GM19467 (cell line): Measurements from ENCODE around the gene ADM2.
"Not testable (repeated sequence)": the region's sequence is repeated elsewhere in the genome, so short reads cannot be mapped to it uniquely, and the experiment has no call there.

Experiments used
- ATAC-seq: cut with Tn5 transposase; IDR thresholded peaks from one replicate; pipeline ENCODE4 v1.9.1; 2021; ENCODE audit warnings: mild to moderate bottlenecking, moderate library complexity; ENCODE audit not compliant: unreplicated experiment

ADM2 gene

DNA sequence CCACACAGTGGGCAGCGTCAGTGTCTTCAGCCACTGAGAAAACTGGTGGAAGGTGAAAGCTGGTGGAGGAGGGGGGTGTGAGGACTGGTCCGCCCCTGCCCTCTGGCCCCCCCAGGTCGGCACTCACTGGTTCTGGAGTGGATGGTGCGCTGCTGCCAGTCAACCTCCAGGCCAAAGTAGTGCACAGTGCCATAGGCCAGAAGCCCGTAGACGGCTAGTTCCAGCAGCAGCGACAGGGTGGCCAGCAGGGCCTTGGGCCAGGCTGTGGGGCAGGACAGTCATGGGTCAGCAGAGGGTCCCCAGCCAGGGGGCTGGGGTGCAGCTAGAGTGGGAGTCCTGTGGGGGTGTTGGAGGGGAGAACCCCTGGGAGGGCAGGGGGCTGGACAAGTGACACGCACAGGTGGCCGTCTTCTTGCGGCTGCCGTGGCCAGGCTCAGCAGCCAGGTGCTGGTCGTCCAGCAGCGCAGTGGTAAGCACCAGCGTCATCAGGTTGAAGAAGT, 24.0 kb downstream of the ADM2 start:
- ATAC-seq, result no peak

DNA sequence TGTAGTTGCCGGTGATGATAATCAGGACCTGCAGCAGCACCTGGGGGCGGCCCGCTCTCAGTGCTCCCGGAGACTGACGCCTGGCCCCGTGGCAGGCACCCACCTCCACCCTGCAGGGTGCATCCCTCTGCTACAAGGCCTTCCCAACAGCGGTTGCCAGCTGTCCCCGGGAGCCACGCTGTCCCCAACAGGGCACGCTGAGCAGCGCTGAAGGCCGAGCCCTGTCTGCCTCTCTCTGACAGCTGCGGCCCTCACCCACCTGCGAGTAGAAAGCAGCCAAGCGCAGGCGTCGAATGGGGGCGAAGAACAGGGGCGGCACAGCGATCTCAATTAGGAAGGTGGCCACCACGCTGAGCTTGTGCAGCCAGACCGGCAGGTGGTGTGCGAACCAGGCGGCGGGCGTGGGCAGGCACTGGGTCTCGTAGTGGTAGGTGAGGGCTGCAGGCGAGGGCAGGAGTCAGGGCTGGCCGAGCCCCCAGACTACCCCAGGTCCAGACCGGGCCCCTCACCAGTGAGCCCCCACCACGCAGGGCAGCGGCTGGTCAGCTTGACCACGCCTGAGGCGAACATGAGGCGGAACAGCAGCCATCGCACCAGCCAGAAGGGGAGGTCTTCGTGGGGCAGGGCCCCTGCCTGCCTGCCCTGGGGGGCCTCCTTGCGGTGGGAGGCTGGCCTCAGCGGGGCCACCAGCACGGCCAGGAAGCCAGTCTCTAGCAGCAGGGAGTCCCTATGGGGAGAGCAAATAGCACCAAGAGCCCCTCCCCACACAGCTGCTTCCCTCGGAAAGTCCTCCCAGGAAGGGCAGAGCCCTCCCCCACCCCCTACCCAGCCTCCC, 24.6 kb downstream of the ADM2 start:
- ATAC-seq, result no peak

DNA sequence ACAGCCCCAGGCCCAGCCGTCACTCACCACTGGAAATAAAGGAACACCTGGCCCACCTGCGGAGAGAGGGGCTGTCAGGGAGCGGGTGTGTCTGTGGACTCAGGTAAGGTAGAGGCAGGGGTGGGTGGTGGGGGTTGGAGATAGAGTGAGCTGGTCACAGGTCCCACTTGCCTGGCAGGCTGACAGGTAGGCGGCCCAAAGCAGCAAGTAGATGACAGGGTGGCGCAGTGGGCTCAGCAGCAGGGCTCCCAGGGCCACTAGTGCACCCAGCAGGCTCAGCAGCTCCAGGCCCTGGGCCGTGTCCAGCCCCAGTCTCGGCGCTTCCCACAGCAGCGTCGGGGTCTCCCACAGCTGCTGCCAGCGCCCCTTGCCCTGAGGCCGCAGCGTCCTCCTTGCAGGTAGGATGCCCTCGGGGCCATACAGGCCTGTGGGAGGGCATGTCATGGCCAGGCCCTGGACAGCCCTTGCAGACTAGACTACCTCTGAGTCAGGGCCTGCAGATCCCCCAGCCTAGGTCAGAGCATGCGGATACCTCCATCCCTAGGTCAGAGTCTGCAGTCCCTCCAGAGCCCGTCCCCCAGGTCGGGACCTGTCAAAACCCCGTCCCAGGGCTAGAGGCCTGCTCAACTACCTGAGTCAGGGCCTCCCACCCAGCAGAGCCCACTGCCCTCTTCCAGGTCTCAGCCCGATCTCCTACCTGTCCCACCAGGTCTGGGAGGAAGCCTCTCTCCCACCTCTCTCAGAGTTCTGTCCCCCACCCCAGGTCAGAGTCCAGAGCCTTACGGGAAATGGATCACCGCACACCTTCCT, 25.5 kb downstream of the ADM2 start:
- no peak for ATAC-seq

DNA sequence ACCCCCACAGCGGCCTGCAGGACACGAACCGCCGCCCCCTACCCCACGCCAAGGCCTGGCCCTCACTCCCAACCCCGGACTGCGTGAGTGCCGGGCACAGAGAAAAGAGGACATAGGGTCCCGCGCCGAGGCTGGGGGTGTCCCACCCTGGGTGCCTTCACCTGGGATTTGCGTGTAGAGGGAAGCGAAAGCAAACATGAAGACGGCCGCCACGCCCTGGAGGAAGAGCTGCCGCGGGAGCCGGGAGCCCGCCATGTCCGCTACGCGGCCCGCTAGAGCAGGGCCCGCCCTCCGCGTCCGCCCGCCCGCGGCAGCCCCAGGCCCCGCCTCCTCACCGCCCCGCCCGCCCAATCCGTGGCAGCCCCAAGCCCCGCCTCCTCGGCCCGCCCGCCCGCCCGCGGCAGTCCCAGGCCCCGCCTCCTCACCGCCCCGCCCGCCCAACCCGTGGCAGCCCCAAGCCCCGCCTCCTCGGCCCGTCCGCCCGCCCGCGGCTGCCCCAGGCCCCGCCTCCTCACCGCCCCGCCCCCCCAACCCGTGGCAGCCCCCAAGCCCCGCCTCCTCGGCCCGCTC, 26.2 kb downstream of the ADM2 start, which contains the start of gene LMF2:
Gene LMF2, minus strand, starts transcription at position 282 of the 570 bp plus-strand sequence. Its CDS starts 27 bp downstream, at position 255.
- peak; percentile 40 for ATAC-seq

DNA sequence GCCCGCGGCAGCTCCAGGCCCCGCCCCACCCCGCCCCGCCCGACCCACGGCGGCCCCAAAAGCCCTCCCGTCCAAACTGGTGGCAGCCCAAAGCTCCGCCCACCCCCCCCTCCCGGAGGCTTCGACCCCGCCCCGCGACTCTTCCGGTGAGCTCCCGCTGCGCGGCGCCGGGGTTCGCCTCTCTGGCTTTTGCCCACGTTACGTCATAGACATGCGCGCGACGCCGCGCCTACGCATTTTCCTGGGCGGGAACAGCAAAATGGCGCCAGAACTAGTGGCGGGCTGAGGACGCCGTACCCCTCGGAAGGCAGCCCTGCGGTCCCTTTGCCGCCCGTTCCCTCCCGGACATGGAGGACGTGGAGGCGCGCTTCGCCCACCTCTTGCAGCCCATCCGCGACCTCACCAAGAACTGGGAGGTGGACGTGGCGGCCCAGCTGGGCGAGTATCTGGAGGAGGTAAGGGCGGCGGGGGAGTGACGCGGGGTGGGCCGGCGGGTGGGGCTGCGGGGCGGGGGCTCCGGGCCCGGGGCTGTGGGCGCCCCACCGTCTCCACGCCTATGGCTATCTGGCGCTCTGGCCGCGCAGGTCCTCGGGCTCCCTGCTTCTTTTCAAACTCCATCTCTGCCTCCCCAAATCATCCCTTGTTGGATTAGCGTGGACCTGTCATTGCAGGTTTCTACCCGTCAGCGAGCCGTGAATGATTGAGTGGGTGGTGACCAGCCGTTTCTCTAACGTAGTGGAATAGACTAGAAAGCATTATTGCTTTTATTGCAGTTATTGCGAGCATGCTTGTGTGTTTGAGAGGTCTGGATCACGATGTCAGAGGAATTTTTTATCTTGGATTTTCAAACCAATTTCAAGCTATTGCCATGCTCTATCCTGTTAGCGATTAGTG, 26.9 kb downstream of the ADM2 start, which contains the start of gene NCAPH2:
Gene NCAPH2, plus strand, starts transcription at position 234 of the 894 bp plus-strand sequence. Its CDS starts 114 bp downstream, at position 348.
- peak; percentile 63 for ATAC-seq

DNA sequence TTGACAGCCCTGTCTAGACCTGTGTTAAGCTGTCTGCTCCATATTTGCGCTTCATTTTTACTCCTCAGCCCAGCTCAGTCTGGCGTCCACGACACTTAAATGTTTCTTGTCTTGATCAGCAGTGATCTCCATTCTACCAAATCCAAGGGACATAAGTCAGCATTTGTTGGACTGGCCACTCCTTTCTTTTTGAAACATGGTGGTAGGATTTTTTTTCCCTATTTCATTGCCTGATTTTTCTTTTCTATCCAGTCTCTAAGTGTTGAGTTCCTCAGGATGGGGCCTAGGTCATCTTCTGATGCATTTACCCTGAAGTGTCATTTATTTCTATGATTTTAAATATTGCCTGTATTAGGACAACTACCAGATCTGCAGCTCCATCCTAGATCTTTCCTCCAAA, 27.6 kb downstream of the ADM2 start:
- ATAC-seq, result no peak

DNA sequence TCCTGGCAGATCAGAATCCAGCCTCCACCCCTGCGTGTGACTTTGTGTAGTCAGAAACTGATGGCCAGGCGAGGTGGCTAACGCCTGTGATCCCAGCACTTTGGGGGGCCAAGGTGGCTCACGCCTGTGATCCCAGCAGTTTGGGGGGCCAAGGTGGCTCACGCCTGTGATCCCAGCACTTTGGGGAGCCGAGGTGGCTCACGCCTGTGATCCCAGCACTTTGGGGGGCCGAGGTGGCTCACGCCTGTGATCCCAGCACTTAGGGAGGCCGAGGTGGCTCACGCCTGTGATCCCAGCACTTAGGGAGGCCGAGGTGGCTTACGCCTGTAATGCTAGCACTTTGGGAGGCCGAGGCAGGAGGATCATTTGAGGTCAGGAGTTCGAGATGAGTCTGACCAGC, 31.8 kb downstream of the ADM2 start:
- ATAC-seq, result no peak

DNA sequence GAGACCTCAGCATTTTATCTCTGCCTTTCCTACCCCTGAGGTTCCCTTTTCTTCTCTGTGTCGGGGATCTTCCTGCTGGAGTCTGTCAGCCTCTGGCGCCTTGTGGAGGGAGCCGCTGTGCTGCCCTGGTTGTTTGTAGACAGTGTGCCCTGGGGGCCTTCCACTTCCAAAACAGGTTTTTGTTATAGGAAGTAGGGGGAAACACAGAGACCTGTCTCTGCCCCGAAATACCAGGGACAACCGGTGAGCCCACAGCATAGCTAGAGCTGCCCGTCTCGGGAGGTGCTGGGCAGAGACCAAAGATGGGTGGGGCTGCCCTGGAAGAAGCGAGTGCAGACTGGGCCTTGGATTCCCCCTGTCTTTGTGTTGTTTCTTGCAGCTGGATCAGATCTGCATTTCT, 34.7 kb downstream of the ADM2 start:
- no peak for ATAC-seq

DNA sequence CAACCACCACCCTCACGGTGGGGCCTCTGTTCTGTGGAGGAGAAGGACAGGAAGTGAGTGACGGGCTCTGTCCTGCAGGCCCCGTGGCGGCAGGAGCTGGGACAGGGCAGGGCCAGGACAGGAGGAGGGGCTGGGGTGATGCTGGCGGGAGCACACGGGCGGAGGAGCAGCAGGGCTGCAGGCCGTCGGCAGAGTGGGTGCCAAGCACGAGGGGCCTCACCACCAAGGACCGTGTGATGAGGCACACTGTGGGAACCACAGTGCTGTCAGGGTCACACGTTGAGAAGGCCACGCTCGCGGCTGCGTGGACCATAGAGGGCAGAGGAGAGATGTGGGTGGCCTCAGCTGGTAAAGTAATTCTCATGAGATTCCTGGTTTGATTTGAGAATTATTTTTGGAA, 35.5 kb downstream of the ADM2 start:
- ATAC-seq, result no peak

DNA sequence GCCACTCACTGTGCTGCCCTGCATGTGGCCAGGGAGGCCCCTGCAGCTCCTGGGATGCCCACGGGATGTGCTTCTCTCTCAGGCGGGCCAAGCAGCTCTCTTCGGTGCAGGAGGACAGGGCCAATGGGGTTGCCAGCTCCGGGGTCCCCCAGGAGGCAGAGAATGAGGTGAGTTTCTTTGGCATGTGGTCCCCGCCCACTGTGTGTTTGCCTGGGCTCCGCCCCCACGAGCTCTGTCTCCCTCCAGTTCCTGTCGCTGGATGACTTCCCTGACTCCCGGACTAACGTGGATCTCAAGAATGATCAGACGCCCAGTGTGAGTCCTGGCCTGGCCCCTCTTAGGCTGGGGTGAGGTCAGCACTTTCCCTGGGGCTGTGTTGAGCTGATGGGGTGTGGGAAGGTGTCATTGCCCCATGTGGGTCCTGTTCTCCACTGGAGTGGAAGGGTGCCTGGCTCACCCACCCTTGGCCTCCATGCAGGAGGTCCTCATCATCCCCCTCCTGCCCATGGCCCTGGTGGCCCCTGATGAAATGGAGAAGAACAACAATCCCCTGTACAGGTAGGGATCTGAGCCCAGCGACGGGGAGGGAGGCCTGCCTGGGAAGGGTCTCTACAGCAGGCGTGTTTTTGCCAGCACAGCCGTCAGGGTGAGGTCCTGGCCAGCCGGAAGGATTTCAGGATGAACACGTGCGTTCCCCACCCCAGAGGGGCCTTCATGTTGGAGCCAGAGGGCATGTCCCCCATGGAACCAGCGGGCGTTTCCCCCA, 36.3 kb downstream of the ADM2 start:
- ATAC-seq, result no peak

DNA sequence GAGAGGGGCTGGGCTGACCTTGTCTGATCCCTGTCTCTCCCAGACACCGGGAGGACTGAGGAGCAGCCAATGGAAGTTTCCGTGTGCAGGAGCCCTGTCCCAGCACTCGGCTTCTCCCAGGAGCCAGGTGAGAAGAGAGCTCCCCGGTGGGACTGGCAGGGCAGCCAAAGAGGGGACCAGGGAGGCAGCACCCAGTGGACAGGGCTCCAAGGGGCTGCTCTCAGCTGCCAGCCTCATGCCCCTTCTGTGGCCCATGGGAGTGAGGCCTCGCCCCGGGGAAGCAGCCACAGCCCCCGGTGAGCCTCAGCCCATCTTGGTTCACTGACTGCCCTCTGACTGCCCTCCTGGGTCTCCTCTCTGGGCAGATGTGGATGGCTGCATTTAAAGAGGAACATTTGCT, 37.3 kb downstream of the ADM2 start:
- ATAC-seq, result no peak

DNA sequence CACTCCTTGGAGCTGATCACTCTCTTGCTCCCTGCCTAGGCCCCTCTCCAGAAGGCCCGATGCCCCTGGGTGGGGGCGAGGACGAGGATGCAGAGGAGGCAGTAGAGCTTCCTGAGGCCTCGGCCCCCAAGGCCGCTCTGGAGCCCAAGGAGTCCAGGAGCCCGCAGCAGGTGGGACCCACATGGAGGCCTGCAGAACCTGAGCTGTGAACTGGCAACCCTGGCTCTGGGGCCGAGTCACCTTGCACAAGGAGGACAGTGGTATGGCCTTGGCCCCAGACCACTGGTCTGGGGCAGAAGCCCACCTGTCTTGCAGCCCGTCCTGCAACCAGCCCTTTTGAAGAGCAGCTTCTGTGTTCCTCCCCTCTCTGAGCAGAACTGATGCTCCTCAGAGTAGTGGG, 37.8 kb downstream of the ADM2 start:
- no peak for ATAC-seq

DNA sequence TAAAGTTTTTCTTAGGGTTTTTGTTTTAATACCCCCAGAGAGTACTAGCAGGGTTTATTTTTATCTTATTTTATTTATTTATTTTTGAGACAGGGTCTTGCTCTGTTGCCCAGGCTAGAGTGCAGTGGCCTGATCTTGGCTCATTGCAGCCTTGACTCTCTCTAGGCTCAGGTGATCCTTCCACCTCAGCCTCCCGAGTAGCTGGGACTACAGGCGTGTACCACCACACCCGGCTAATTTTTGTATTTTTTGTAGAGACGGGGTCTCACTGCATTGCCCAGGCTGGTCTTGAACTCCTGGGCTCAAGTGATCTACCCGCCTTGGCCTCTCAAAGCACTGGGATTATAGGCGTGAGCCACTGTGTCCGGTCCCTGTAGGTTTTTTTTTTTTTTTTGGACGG, 38.8 kb downstream of the ADM2 start:
- not testable (repeated sequence) for ATAC-seq

DNA sequence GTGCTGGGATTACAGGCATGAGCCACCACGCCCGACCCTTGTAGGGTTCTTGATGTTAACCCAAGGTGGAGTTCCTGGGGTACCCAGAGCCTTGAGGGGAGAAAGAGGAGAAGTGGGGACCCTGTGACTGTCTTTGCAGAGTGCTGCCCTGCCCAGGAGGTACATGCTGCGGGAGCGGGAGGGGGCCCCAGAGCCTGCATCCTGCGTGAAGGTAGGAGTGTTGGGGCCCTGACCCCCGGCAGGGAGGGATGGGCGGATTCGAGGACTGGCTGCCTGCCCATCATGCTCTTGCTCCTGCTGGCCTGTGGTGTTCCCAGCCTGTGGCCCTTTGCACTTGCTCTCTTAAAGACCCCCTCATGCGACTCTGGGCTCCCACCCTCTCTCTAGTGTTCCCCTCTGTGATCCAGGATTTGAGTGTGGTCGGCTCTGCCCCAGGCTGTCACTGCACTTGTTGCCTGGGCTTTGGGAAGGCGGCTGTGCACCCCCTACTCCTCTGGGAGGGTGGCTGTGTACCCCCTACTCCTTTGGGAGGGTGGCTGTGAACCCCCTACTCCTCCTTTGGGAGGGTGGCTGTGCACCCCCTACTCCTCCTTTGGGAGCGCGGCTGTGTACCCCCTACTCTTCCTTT, 39.6 kb downstream of the ADM2 start:
- ATAC-seq, result no peak

DNA sequence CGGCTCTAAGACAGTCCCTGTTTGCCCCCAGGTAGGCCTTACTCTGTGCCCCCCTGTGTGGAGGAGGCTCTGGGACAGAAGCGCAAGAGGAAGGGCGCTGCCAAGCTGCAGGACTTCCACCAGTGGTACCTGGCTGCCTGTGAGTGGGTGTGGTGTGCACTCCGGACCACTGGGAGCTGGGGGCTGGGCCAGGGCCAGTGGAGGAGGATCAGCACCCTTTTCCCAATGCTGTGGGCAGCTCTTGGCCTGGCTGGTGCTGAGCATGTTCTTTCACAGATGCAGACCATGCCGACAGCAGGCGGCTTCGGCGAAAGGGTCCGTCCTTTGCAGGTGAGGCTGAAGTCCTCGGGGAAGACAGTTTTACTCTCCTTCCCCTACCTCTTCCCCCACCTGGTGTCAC, 40.4 kb downstream of the ADM2 start:
- ATAC-seq, result no peak

DNA sequence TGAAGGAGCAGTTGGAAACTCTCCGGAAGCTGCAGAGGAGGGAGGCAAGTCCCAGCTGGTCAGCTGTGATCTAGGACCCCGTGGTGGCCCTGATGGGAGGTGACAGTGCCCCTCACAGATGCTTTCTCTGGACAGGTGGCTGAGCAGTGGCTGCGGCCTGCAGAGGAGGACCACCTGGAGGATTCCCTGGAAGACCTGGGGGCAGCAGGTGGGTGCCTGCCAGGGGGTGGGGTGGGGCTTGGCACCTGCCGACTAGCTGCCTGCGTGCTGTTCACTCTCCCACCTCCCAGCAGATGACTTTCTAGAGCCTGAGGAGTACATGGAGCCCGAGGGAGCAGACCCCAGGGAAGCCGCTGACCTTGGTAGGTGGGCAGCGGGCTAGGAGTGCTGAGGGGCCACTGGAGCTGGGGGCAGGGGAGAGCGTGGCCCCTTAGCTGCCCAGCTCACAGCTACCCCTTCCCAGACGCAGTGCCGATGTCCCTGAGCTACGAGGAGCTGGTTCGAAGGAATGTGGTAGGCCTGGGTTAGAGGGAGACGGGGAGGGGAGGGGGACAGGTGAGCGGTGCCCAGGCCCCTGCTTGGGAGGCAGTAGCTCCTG, 41.0 kb downstream of the ADM2 start:
- ATAC-seq, result no peak

DNA sequence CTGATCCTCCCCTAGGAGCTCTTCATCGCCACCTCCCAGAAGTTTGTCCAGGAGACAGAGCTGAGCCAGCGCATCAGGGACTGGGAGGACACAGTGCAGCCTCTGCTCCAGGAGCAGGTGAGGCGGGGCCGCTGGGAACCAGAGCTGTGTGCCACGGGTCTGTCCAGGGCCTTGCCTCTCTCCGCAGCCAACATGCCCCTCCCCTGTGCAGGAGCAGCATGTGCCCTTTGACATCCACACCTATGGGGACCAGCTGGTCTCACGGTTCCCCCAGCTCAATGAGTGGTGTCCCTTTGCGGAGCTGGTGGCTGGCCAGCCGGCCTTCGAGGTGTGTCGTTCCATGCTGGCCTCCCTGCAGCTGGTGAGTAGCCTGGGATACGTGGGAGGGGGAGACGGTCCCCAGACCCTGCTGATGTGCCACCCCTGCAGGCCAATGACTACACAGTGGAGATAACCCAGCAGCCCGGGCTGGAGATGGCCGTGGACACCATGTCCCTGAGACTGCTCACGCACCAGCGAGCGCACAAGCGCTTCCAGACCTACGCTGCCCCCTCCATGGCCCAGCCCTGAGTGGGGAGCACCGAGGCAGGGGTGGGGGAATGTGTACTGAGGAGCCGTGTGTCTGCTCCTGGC, 41.6 kb downstream of the ADM2 start:
- no peak for ATAC-seq

DNA sequence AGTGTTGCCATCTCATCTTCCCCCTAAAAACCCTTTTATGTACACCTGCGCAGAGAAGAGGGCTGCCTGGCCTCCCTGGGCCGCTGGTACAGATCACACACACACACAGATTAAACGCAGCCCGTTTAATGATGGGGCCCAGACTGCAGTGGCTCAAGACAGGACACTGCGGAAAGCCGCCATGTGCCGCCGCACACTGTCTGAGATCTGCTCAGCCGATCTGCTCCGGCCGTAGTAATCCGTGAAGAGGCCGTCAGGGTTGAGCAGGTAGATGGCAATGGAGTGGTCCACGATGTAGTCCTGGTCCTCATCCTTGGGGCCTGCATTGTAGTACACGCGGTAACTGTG, 42.1 kb downstream of the ADM2 start:
- ATAC-seq, result no peak
